Chondrocyte (in vitro differentiated cells): ENCODE data around the gene P2RY6. TPM values are rescaled to one million over a fixed set of nuclear protein-coding genes. Genes with fewer than 3 reads are reported as not detected.
"Not testable (repeated sequence)": the region's sequence is repeated elsewhere in the genome, so short reads cannot be mapped to it uniquely, and the experiment has no call there.

ENCODE experiments used
- DNase-seq: peaks from one replicate; pipeline ENCODE4 v3.0.0; 2021; ENCODE audit warnings: mixed read lengths, low spot score
- H3K27ac Mint-ChIP-seq: one replicate; pipeline ENCODE4 v1.8.0; 2021; ENCODE audit warnings: mild to moderate bottlenecking, moderate library complexity, mixed read lengths; ENCODE audit not compliant: unreplicated experiment
- H3K27me3 Mint-ChIP-seq: 2 replicates; pipeline ENCODE4 v1.8.0; 2021; ENCODE audit warnings: low read depth, mixed read lengths
- H3K36me3 Mint-ChIP-seq: 2 replicates; pipeline ENCODE4 v1.8.0; 2021; ENCODE audit warnings: low read depth, mixed read lengths
- H3K4me1 Mint-ChIP-seq: 2 replicates; pipeline ENCODE4 v1.8.0; 2021; ENCODE audit warnings: low read depth, mild to moderate bottlenecking, mixed read lengths
- H3K4me3 Mint-ChIP-seq: one replicate; pipeline ENCODE4 v1.8.0; 2021; ENCODE audit warnings: mild to moderate bottlenecking, moderate library complexity, mixed read lengths; ENCODE audit not compliant: unreplicated experiment
- H3K9me3 Mint-ChIP-seq: 2 replicates; pipeline ENCODE4 v1.8.0; 2021; ENCODE audit warnings: low read depth, mixed read lengths
- total RNA-seq: library from RNA; stranded (reverse); gene quantifications from 3 replicates; pipeline ENCODE4 v1.2.1, GENCODE V29; 2021
- TF ChIP-seq, protein P1 (sequence below): fragments of 200-600 bp; sonication (generic); IDR thresholded peaks from 2 replicates; pipeline ENCODE4 v1.5.0; 2021; ENCODE audit warnings: antibody characterized with exemption, mild to moderate bottlenecking, moderate library complexity

The P2RY6 gene
- total RNA-seq, 1 donor from 2014 or later: 0.20 TPM

DNA sequence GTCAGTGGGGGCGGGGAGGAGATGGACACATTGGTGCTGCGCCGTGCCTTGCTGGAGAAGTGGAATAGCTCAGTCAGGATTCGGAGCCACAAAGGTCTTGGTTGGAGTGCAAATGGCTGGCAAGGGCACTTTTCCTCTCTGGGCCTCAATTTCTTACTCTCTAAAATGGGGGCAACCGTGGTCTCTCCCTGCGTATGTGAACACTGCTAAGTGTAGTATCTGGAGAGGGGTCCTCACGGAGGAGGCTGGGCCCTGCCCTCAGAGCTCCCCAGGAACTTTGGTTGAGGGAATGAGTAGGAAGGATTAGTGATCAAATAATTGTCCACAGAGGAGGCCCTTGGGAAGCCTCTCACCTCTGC lies 521 bp downstream of the P2RY6 start:
- Mint-ChIP-seq H3K9me3 (no peaks in the 10 kb centered on the region), H3K4me1 (peaks cover 8% of the 10 kb centered on the region), H3K27ac (no peak overlapping the region), H3K4me3 (no peak overlapping the region), H3K27me3 (no peaks in the 10 kb centered on the region), H3K36me3 (no peaks in the 10 kb centered on the region)
- no peak for DNase-seq
- TF ChIP-seq, protein P1, sequence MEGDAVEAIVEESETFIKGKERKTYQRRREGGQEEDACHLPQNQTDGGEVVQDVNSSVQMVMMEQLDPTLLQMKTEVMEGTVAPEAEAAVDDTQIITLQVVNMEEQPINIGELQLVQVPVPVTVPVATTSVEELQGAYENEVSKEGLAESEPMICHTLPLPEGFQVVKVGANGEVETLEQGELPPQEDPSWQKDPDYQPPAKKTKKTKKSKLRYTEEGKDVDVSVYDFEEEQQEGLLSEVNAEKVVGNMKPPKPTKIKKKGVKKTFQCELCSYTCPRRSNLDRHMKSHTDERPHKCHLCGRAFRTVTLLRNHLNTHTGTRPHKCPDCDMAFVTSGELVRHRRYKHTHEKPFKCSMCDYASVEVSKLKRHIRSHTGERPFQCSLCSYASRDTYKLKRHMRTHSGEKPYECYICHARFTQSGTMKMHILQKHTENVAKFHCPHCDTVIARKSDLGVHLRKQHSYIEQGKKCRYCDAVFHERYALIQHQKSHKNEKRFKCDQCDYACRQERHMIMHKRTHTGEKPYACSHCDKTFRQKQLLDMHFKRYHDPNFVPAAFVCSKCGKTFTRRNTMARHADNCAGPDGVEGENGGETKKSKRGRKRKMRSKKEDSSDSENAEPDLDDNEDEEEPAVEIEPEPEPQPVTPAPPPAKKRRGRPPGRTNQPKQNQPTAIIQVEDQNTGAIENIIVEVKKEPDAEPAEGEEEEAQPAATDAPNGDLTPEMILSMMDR: no peak

- Mint-ChIP-seq H3K4me1 (peaks cover 8% of the 10 kb centered on the region), H3K36me3 (no peaks in the 10 kb centered on the region), H3K4me3 (no peak overlapping the region), H3K27ac (no peak overlapping the region), H3K27me3 (no peaks in the 10 kb centered on the region), H3K9me3 (no peaks in the 10 kb centered on the region)
- DNase-seq: no peak
- TF ChIP-seq, protein P1: no peak
These were observed 1.2 kb downstream of the P2RY6 start for GRCh38 chr11:73273222-73273895.

DNA sequence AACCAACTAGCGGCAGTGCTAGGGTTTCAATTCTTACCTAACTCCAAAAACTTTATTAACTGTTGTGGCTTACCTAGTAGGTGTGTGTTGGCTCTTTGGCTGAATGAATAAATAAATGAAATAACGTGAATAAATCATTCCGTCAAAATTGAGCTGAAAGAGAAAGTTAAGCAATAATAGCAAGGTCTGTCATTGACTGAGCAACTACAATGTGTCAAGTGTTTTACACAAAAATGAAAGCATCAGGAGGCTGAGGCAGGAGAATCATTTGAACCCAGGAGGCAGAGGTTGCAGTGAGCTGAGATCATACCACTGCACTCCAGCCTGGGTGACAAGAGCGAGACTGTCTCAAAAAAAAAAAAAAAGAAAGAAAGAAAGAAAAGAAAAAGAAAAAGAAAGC lies 2.1 kb downstream of the P2RY6 start:
- H3K27ac Mint-ChIP-seq, H3K4me1 Mint-ChIP-seq, H3K36me3 Mint-ChIP-seq, H3K9me3 Mint-ChIP-seq, H3K27me3 Mint-ChIP-seq, DNase-seq, H3K4me3 Mint-ChIP-seq: not testable (repeated sequence)

- Mint-ChIP-seq H3K4me1 (peaks cover 8% of the 10 kb centered on the region), H3K36me3 (no peaks in the 10 kb centered on the region), H3K27me3 (no peaks in the 10 kb centered on the region), H3K9me3 (no peaks in the 10 kb centered on the region), H3K27ac (no peak overlapping the region), H3K4me3 (no peak overlapping the region)
- no peak for DNase-seq
- TF ChIP-seq, protein P1: no peak
These were observed 2.7 kb downstream of the P2RY6 start for GRCh38 chr11:73274722-73275380.

DNA sequence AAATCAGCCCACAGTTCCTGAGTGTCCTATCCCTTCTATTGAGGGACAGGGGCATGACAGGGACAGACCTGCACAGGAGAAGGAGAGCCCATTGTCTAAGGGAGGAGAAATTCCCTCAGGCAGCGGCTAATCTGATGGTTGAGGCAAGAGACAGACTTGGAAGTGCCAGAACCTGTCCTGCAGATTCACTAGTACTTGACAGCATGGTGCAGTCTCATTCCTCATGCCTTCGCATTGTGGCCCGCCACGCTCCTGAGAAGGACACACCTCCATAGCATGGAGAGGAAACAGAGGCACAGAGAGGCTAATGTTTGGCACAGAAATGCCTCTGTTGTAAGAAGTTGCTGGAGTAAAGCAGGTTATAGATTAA lies 3.2 kb downstream of the P2RY6 start:
- Mint-ChIP-seq H3K4me1 (peaks cover 8% of the 10 kb centered on the region), H3K27me3 (no peaks in the 10 kb centered on the region), H3K27ac (no peak overlapping the region), H3K36me3 (no peaks in the 10 kb centered on the region), H3K4me3 (no peak overlapping the region), H3K9me3 (no peaks in the 10 kb centered on the region)
- TF ChIP-seq, protein P1: no peak
- no peak for DNase-seq

DNA sequence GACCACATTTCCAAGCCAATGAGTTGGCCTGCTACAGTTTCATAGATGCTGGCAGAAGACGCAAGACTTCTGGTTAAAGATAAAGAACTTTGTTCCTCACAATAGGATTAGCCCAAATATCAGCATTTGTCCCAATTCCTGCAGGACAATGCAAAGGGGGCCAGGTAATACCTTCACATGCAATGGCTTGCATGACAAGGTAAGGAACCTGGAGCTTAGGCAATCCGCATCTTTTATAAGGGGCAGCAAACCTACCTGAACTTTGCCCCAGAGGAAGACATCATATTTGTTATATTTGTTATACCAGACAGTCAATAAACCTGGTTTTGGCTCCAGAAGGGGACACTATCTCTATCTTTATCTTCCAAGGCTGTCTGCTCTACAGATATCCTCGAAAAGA lies 5.3 kb downstream of the P2RY6 start:
- Mint-ChIP-seq H3K27me3 (no peaks in the 10 kb centered on the region), H3K27ac (no peak overlapping the region), H3K4me1 (no peaks in the 10 kb centered on the region), H3K4me3 (no peak overlapping the region), H3K36me3 (no peaks in the 10 kb centered on the region), H3K9me3 (no peaks in the 10 kb centered on the region)
- DNase-seq: no peak
- TF ChIP-seq, protein P1: no peak
